ENCODE measurements around the gene SMCP. TPM values are rescaled to one million over a fixed set of nuclear protein-coding genes. Genes with fewer than 3 reads are reported as not detected.

Gene SMCP
- not detected for polyA plus RNA-seq (2012; ENCODE audit: missing spikeins)

GRCh38 chr1:152878042-152878441, at the start of gene SMCP:
TSS of gene SMCP (plus strand) at chr1:152878322. CDS start at chr1:152884423, 6,101 bp downstream.
- no peak for DNase-seq (ENCODE audit: insufficient read length)
- no peak for FAIRE-seq
- TF ChIP-seq POLR2AphosphoS5 (IDR thresholded peaks at IDR 0.05; ENCODE audit: low read depth, low read length) (no peak), TAF1 (IDR thresholded peaks at IDR 0.05; ENCODE audit: borderline replicate concordance, low read depth, low read length) (no peak), POLR2A (IDR thresholded peaks at IDR 0.05; ENCODE audit: low read depth, low read length) (no peak)

- no peak for TF ChIP-seq TAF1 (IDR thresholded peaks at IDR 0.05; ENCODE audit: borderline replicate concordance, low read depth, low read length)
- TF ChIP-seq POLR2A (IDR thresholded peaks at IDR 0.05; ENCODE audit: low read depth, low read length) = no peak
- TF ChIP-seq POLR2AphosphoS5 (IDR thresholded peaks at IDR 0.05; ENCODE audit: low read depth, low read length) = no peak
- DNase-seq (ENCODE audit: insufficient read length) (no peak), FAIRE-seq (no peak)
These were observed 41.3 kb upstream of the SMCP start for GRCh38 chr1:152836870-152837269.

GRCh38 chr1:152842556-152842955, 35.6 kb upstream of the SMCP start, which contains the start of gene LCE6A:
TSS of gene LCE6A (plus strand) at chr1:152842856. CDS start at chr1:152843521, 665 bp downstream.
- TF ChIP-seq TAF1 (IDR thresholded peaks at IDR 0.05; ENCODE audit: borderline replicate concordance, low read depth, low read length) (no peak), POLR2A (IDR thresholded peaks at IDR 0.05; ENCODE audit: low read depth, low read length) (no peak), POLR2AphosphoS5 (IDR thresholded peaks at IDR 0.05; ENCODE audit: low read depth, low read length) (no peak)
- FAIRE-seq (no peak), DNase-seq (ENCODE audit: insufficient read length) (no peak)

- no peak for FAIRE-seq
These were observed 22.5 kb upstream of the SMCP start for GRCh38 chr1:152855661-152856060.

GRCh38 chr1:152858062-152858461, 20.1 kb upstream of the SMCP start:
- FAIRE-seq = no peak
- DNase-seq (ENCODE audit: insufficient read length) = no peak
- TF ChIP-seq POLR2A (IDR thresholded peaks at IDR 0.05; ENCODE audit: low read depth, low read length) (no peak), TAF1 (IDR thresholded peaks at IDR 0.05; ENCODE audit: borderline replicate concordance, low read depth, low read length) (no peak), POLR2AphosphoS5 (IDR thresholded peaks at IDR 0.05; ENCODE audit: low read depth, low read length) (no peak)

More at GRCh38 chr1:152855661-152856060, 22.5 kb upstream of the SMCP start:
- DNase-seq (ENCODE audit: insufficient read length) = no peak
- no peak for TF ChIP-seq POLR2AphosphoS5 (IDR thresholded peaks at IDR 0.05; ENCODE audit: low read depth, low read length)
- no peak for TF ChIP-seq TAF1 (IDR thresholded peaks at IDR 0.05; ENCODE audit: borderline replicate concordance, low read depth, low read length)
- no peak for TF ChIP-seq POLR2A (IDR thresholded peaks at IDR 0.05; ENCODE audit: low read depth, low read length)

GRCh38 chr1:152859696-152860095, 18.4 kb upstream of the SMCP start, which contains the start of gene LCE7A:
TSS of gene LCE7A (plus strand) at chr1:152859996. CDS start at chr1:152860698, 702 bp downstream.
- FAIRE-seq (no peak), DNase-seq (ENCODE audit: insufficient read length) (no peak)
- TF ChIP-seq TAF1 (IDR thresholded peaks at IDR 0.05; ENCODE audit: borderline replicate concordance, low read depth, low read length) (no peak), POLR2A (IDR thresholded peaks at IDR 0.05; ENCODE audit: low read depth, low read length) (no peak), POLR2AphosphoS5 (IDR thresholded peaks at IDR 0.05; ENCODE audit: low read depth, low read length) (no peak)

GRCh38 chr1:152860129-152860528, 18.0 kb upstream of the SMCP start:
- DNase-seq (ENCODE audit: insufficient read length) (no peak), FAIRE-seq (no peak)
- no peak for TF ChIP-seq POLR2AphosphoS5 (IDR thresholded peaks at IDR 0.05; ENCODE audit: low read depth, low read length)
- no peak for TF ChIP-seq TAF1 (IDR thresholded peaks at IDR 0.05; ENCODE audit: borderline replicate concordance, low read depth, low read length)
- no peak for TF ChIP-seq POLR2A (IDR thresholded peaks at IDR 0.05; ENCODE audit: low read depth, low read length)

- FAIRE-seq (no peak), DNase-seq (ENCODE audit: insufficient read length) (no peak)
- TF ChIP-seq TAF1 (IDR thresholded peaks at IDR 0.05; ENCODE audit: borderline replicate concordance, low read depth, low read length) (no peak), POLR2AphosphoS5 (IDR thresholded peaks at IDR 0.05; ENCODE audit: low read depth, low read length) (no peak), POLR2A (IDR thresholded peaks at IDR 0.05; ENCODE audit: low read depth, low read length) (no peak)
These were observed 16.7 kb upstream of the SMCP start for GRCh38 chr1:152861374-152861773.

- TF ChIP-seq POLR2A (IDR thresholded peaks at IDR 0.05; ENCODE audit: low read depth, low read length) (no peak), TAF1 (IDR thresholded peaks at IDR 0.05; ENCODE audit: borderline replicate concordance, low read depth, low read length) (no peak), POLR2AphosphoS5 (IDR thresholded peaks at IDR 0.05; ENCODE audit: low read depth, low read length) (no peak)
- no peak for FAIRE-seq
- no peak for DNase-seq (ENCODE audit: insufficient read length)
These were observed 13.7 kb upstream of the SMCP start for GRCh38 chr1:152864443-152864842.

GRCh38 chr1:152866321-152866720, 11.8 kb upstream of the SMCP start:
- no peak for TF ChIP-seq POLR2A (IDR thresholded peaks at IDR 0.05; ENCODE audit: low read depth, low read length)
- TF ChIP-seq TAF1 (IDR thresholded peaks at IDR 0.05; ENCODE audit: borderline replicate concordance, low read depth, low read length) = no peak
- TF ChIP-seq POLR2AphosphoS5 (IDR thresholded peaks at IDR 0.05; ENCODE audit: low read depth, low read length) = no peak
- FAIRE-seq = no peak
- DNase-seq (ENCODE audit: insufficient read length) = no peak

- peak; percentile 46 for DNase-seq (ENCODE audit: insufficient read length)
- FAIRE-seq = peak; percentile 92
- TF ChIP-seq POLR2A (IDR thresholded peaks at IDR 0.05; ENCODE audit: low read depth, low read length) (no peak), POLR2AphosphoS5 (IDR thresholded peaks at IDR 0.05; ENCODE audit: low read depth, low read length) (no peak), TAF1 (IDR thresholded peaks at IDR 0.05; ENCODE audit: borderline replicate concordance, low read depth, low read length) (no peak)
These were observed 8.2 kb upstream of the SMCP start for GRCh38 chr1:152869808-152870419.
